Activated T-cell treated with anti-CD3 and anti-CD28 coated beads for 24 hours (primary cell): Measurements from ENCODE around the gene FTCDNL1.

ENCODE experiments used
- DNase-seq: peaks from one replicate; pipeline ENCODE4 v3.0.0-alpha.2; 2020; ENCODE audit warnings: low read depth

Gene FTCDNL1

GRCh38 chr2:199791326-199791725 lies 59.7 kb downstream of the FTCDNL1 start:
- no peak for DNase-seq

GRCh38 chr2:199784512-199784911 lies 66.5 kb downstream of the FTCDNL1 start:
- no peak for DNase-seq

- no peak for DNase-seq
Observed at GRCh38 chr2:199779589-199779988, 71.4 kb downstream of the FTCDNL1 start.

GRCh38 chr2:199778655-199779054 lies 72.3 kb downstream of the FTCDNL1 start:
- no peak for DNase-seq

GRCh38 chr2:199777916-199778315 lies 73.1 kb downstream of the FTCDNL1 start:
- no peak for DNase-seq

GRCh38 chr2:199777315-199777714 lies 73.7 kb downstream of the FTCDNL1 start:
- no peak for DNase-seq

GRCh38 chr2:199775267-199775666 lies 75.7 kb downstream of the FTCDNL1 start:
- no peak for DNase-seq

- DNase-seq = no peak
Observed at GRCh38 chr2:199772035-199772976, 78.7 kb downstream of the FTCDNL1 start.

GRCh38 chr2:199770716-199771115 lies 80.3 kb downstream of the FTCDNL1 start:
- DNase-seq = no peak

GRCh38 chr2:199765646-199766045 lies 85.3 kb downstream of the FTCDNL1 start:
- DNase-seq = no peak

GRCh38 chr2:199764273-199764800 lies 86.7 kb downstream of the FTCDNL1 start:
- no peak for DNase-seq

- DNase-seq = no peak
Observed at GRCh38 chr2:199762963-199763362, 88.0 kb downstream of the FTCDNL1 start.

- no peak for DNase-seq
Observed at GRCh38 chr2:199760574-199760973, 90.4 kb downstream of the FTCDNL1 start.

GRCh38 chr2:199757233-199757870 lies 93.6 kb downstream of the FTCDNL1 start:
- DNase-seq = no peak

GRCh38 chr2:199756743-199757142 lies 94.2 kb downstream of the FTCDNL1 start:
- no peak for DNase-seq

- DNase-seq = no peak
Observed at GRCh38 chr2:199756211-199756610, 94.8 kb downstream of the FTCDNL1 start.

GRCh38 chr2:199754766-199755165 lies 96.2 kb downstream of the FTCDNL1 start:
- no peak for DNase-seq

- no peak for DNase-seq
Observed at GRCh38 chr2:199751492-199752120, 99.4 kb downstream of the FTCDNL1 start.

GRCh38 chr2:199749571-199749970 lies 101.4 kb downstream of the FTCDNL1 start:
- DNase-seq = no peak

GRCh38 chr2:199744724-199745123 lies 106.3 kb downstream of the FTCDNL1 start:
- no peak for DNase-seq

GRCh38 chr2:199744260-199744659 lies 106.7 kb downstream of the FTCDNL1 start:
- no peak for DNase-seq

- DNase-seq = no peak
Observed at GRCh38 chr2:199743415-199744120, 107.4 kb downstream of the FTCDNL1 start.
